Eye (tissue), 1 donor: Measurements from ENCODE around the gene PBX4.
"Not testable (repeated sequence)": the region's sequence is repeated elsewhere in the genome, so short reads cannot be mapped to it uniquely, and the experiment has no call there.

ENCODE experiments used
- DNase-seq: peaks from one replicate; pipeline ENCODE4 v3.0.0-alpha.2; 2015

PBX4 gene

GRCh38 chr19:19618219-19619051, at the start of gene PBX4:
PBX4 (minus strand) TSS chr19:19618687; CDS start chr19:19618629, 58 bp downstream.
- peak; percentile 99 for DNase-seq

- DNase-seq = not testable (repeated sequence)
Measured at GRCh38 chr19:19665420-19665948, 47.0 kb upstream of the PBX4 start.

GRCh38 chr19:19663256-19664120, 45.0 kb upstream of the PBX4 start, which contains the start of gene ATP13A1:
ATP13A1 (minus strand) TSS chr19:19663676; CDS start chr19:19663666, 10 bp downstream.
- DNase-seq = peak; percentile 98

- DNase-seq = no peak
Measured at GRCh38 chr19:19662871-19663255, 44.4 kb upstream of the PBX4 start.

- DNase-seq = no peak
Measured at GRCh38 chr19:19662344-19662743, 43.9 kb upstream of the PBX4 start.

GRCh38 chr19:19661675-19662251, 43.3 kb upstream of the PBX4 start:
- DNase-seq = no peak

- no peak for DNase-seq
Measured at GRCh38 chr19:19661141-19661674, 42.7 kb upstream of the PBX4 start.

GRCh38 chr19:19659646-19660245, 41.3 kb upstream of the PBX4 start:
- DNase-seq = no peak

- DNase-seq = no peak
Measured at GRCh38 chr19:19657397-19657783, 38.9 kb upstream of the PBX4 start.

- DNase-seq = no peak
Measured at GRCh38 chr19:19656451-19657396, 38.2 kb upstream of the PBX4 start.

GRCh38 chr19:19655641-19656343, 37.3 kb upstream of the PBX4 start:
- no peak for DNase-seq

- no peak for DNase-seq
Measured at GRCh38 chr19:19655051-19655594, 36.6 kb upstream of the PBX4 start.

GRCh38 chr19:19654441-19654840, 36.0 kb upstream of the PBX4 start:
- no peak for DNase-seq

GRCh38 chr19:19653597-19654147, 35.2 kb upstream of the PBX4 start:
- DNase-seq = no peak

GRCh38 chr19:19652482-19653295, 34.2 kb upstream of the PBX4 start:
- no peak for DNase-seq

- DNase-seq = no peak
Measured at GRCh38 chr19:19651076-19651475, 32.6 kb upstream of the PBX4 start.

GRCh38 chr19:19650331-19650730, 31.8 kb upstream of the PBX4 start:
- DNase-seq = no peak

GRCh38 chr19:19649580-19649995, 31.1 kb upstream of the PBX4 start:
- DNase-seq = no peak

GRCh38 chr19:19649155-19649554, 30.7 kb upstream of the PBX4 start:
- no peak for DNase-seq
